K562 (cell line): ENCODE results near the gene NKX1-2. TPM values are rescaled to one million over a fixed set of nuclear protein-coding genes. Genes with fewer than 3 reads are reported as not detected.

Experiments
- ATAC-seq: fragments of 200-7000 bp; cut with Tn5 transposase; 3 replicates; pipeline ENCODE4 v1.9.1; 2020; ENCODE audit warnings: moderate library complexity
- BruUV-seq: library from RNA; stranded (reverse); fragments of 400-500 nt; replicated peaks from 2 replicates; lab custom pipeline; 2021; lab: Mats Ljungman, UMichigan
- CTCF ChIA-PET: fragments of 300-600 bp; formaldehyde crosslinking; extraction: SDS; loops from one replicate; lab custom pipeline; 2021; ENCODE audit warnings: low intra/inter-chr PET ratio; lab: Yijun Ruan, JAX
- POLR2A ChIA-PET: fragments of 300-600, 350-650 bp; sonication (Branson Sonifier 250); formaldehyde crosslinking; extraction: SDS; loops from one replicate; lab custom pipeline; 2021; ENCODE audit warnings: antibody characterized with exemption, inconsistent platforms; lab: Yijun Ruan, JAX
- DNase-seq, 4 experiments: peaks; one replicate each; pipeline versions ENCODE4 v3.0.0 to v3.0.0-alpha.2; 2011 to 2018; ENCODE audit warnings: low spot score in 3 of 4, mixed read lengths in 3 of 4; ENCODE audit errors: extremely low read depth in 1 of 4
- FAIRE-seq: peaks from 2 replicates; lab custom pipeline; 2011; peaks lifted over from hg19 to GRCh38; lab: Jason Lieb, UNC
- H2AFZ ChIP-seq: 2 replicates; pipeline ENCODE4 v1.6.0; 2011; ENCODE audit warnings: low read depth, low read length, control low read depth, inconsistent platforms
- H3K27ac ChIP-seq: fragments of 200-600 bp; 3 replicates; pipeline ENCODE4 v1.8.0; 2011; ENCODE audit warnings: low read depth, mild to moderate bottlenecking, control low read depth, inconsistent platforms, low read length, moderate library complexity, mixed read lengths; ENCODE audit errors: extremely low read depth
- H3K27me3 ChIP-seq, 2 experiments: fragments of 300-600 bp in 1 of 2; 2 replicates in 1 of 2; 3 replicates in 1 of 2; pipeline versions ENCODE4 v1.6.0 to v1.8.0; 2011; ENCODE audit warnings: inconsistent platforms in 2 of 2, low read length in 2 of 2, mild to moderate bottlenecking in 1 of 2, mixed read lengths in 1 of 2, moderate library complexity in 1 of 2; ENCODE audit not compliant: control insufficient read depth in 2 of 2, insufficient read depth in 2 of 2
- H3K36me3 ChIP-seq: fragments of 300-600 bp; 3 replicates; pipeline ENCODE4 v1.8.0; 2011; ENCODE audit warnings: mild to moderate bottlenecking, low read length, inconsistent platforms; ENCODE audit not compliant: control insufficient read depth, insufficient read depth
- H3K4me1 ChIP-seq, 2 experiments: fragments of 200-600 bp in 1 of 2; replicated peaks in 1 of 2; 2 replicates in 1 of 2; 3 replicates in 1 of 2; pipeline versions ENCODE4 v1.5.1 to v1.8.0; 2011; ENCODE audit warnings: inconsistent platforms in 2 of 2, low read length in 2 of 2, mild to moderate bottlenecking in 1 of 2, mixed read lengths in 1 of 2, moderate library complexity in 1 of 2; ENCODE audit not compliant: control insufficient read depth in 2 of 2, insufficient read depth in 2 of 2
- H3K4me2 ChIP-seq: 2 replicates; pipeline ENCODE4 v1.6.1; 2011; ENCODE audit warnings: low read length, control low read depth, inconsistent platforms, mixed read lengths; ENCODE audit not compliant: insufficient read depth
- H3K4me3 ChIP-seq: fragments of 200-600 bp; sonication (generic), shearing (Covaris generic); 2 replicates; pipeline ENCODE4 v1.5.1; 2016; ENCODE audit warnings: control low read depth, inconsistent platforms
- H3K79me2 ChIP-seq: fragments of 200-600 bp; 3 replicates; pipeline ENCODE4 v1.8.0; 2011; ENCODE audit warnings: low read length, inconsistent platforms; ENCODE audit not compliant: control insufficient read depth, insufficient read depth
- H3K9ac ChIP-seq, 2 experiments: 2 replicates each; pipeline versions ENCODE4 v1.6.0 to v1.6.1; 2011; ENCODE audit warnings: low read depth in 2 of 2, low read length in 2 of 2, control low read depth in 1 of 2, inconsistent platforms in 1 of 2, mild to moderate bottlenecking in 1 of 2, mixed read lengths in 1 of 2; ENCODE audit not compliant: insufficient read depth in 1 of 2
- H3K9me1 ChIP-seq: one replicate; pipeline ENCODE4 v1.6.0; 2011; ENCODE audit warnings: inconsistent platforms, mild to moderate bottlenecking, low read length, moderate library complexity; ENCODE audit not compliant: control insufficient read depth, insufficient read depth
- H3K9me3 ChIP-seq: replicated peaks from 2 replicates; pipeline ENCODE4 v1.5.1; 2011; ENCODE audit warnings: low read depth, low read length, inconsistent platforms; ENCODE audit not compliant: control insufficient read depth, insufficient read depth
- H4K20me1 ChIP-seq: replicated peaks from 2 replicates; pipeline ENCODE4 v1.6.1; 2011; ENCODE audit warnings: low read length, inconsistent platforms, mixed read lengths; ENCODE audit not compliant: control insufficient read depth, insufficient read depth
- C11orf30 ChIP-seq: fragments of 450-650 bp; IDR thresholded peaks from 2 replicates; pipeline ENCODE4 v1.6.1; 2016; ENCODE audit warnings: low read depth, mild to moderate bottlenecking
- HLTF ChIP-seq: fragments of 450-650 bp; IDR thresholded peaks from 2 replicates; pipeline ENCODE4 v1.6.1; 2016
- TEAD2 ChIP-seq: fragments of 450-650 bp; IDR thresholded peaks from 2 replicates; pipeline ENCODE4 v1.6.1; 2016; ENCODE audit warnings: missing genetic modification characterization, control low read depth, missing compliant biosample characterization
- ZNF551 ChIP-seq: fragments of 250-450 bp; sonication (Bioruptor Pico); IDR thresholded peaks from 2 replicates; pipeline ENCODE4 v1.5.0; 2021; ENCODE audit warnings: mild to moderate bottlenecking, moderate library complexity
- WGBS: fragments of 100-300 bp; shearing (Covaris generic); methylation state at CpG from one replicate; pipeline ENCODE4 v1.1.6; 2016; ENCODE audit warnings: low coverage, mixed read lengths; ENCODE audit not compliant: insufficient coverage; ENCODE audit errors: missing lambda C conversion rate; 5-methylcytosine and 5-hydroxymethylcytosine counted together
- in situ Hi-C: fragments of 300-500 bp; cut with MboI; formaldehyde crosslinking; loops from 4 replicates; pipeline ENCODE4 v1.15.0; 2018; ENCODE audit warnings: inconsistent platforms, mixed read lengths
- intact Hi-C: fragments of 100-400 bp; cut with micrococcal nuclease; formaldehyde crosslinking; loops from 2 replicates; pipeline ENCODE4 v1.14.2; 2022
- polyA plus RNA-seq, 8 experiments: library from polyadenylated mRNA; depleted of rRNA in 4 of 8; stranded (reverse) in 5 of 8; unstranded in 3 of 8; fragments of >200 nt; fragmentation: Nextera tagmentation in 2 of 8; fragmentation: Illumina TruSeq in 1 of 8; extraction: Ambion mirVana in 2 of 8; extraction: Trizol in 1 of 8; gene quantifications; 2 replicates each; pipeline versions ENCODE4 v1.2.1 to v1.2.3, GENCODE V29; 2011 to 2014; ENCODE audit warnings: inconsistent platforms in 1 of 8, missing spikeins in 1 of 8
- total RNA-seq, 7 experiments: library from RNA; depleted of rRNA in 6 of 7; stranded (reverse); fragments of >200 nt in 6 of 7; fragmentation: Illumina TruSeq in 2 of 7; extraction: Trizol in 2 of 7; gene quantifications; 2 replicates each; pipeline versions ENCODE4 v1.2.1 to v1.2.3, GENCODE V29; 2011 to 2021; ENCODE audit warnings: low replicate concordance in 1 of 7
- TF ChIP-seq, protein P1 (sequence below): fragments of 450-650 bp; IDR thresholded peaks from 2 replicates; pipeline ENCODE4 v1.6.1; 2016; ENCODE audit warnings: borderline replicate concordance
- TF ChIP-seq, protein P2 (sequence below): IDR thresholded peaks from 2 replicates; pipeline ENCODE4 v1.6.1; 2014; ENCODE audit warnings: antibody characterized with exemption

Gene NKX1-2
- total and polyA plus RNA-seq, 9 of the 15 experiments (the other 6 are each of a cell fraction or from before 2014, with no cell fraction given), result not detected

DNA sequence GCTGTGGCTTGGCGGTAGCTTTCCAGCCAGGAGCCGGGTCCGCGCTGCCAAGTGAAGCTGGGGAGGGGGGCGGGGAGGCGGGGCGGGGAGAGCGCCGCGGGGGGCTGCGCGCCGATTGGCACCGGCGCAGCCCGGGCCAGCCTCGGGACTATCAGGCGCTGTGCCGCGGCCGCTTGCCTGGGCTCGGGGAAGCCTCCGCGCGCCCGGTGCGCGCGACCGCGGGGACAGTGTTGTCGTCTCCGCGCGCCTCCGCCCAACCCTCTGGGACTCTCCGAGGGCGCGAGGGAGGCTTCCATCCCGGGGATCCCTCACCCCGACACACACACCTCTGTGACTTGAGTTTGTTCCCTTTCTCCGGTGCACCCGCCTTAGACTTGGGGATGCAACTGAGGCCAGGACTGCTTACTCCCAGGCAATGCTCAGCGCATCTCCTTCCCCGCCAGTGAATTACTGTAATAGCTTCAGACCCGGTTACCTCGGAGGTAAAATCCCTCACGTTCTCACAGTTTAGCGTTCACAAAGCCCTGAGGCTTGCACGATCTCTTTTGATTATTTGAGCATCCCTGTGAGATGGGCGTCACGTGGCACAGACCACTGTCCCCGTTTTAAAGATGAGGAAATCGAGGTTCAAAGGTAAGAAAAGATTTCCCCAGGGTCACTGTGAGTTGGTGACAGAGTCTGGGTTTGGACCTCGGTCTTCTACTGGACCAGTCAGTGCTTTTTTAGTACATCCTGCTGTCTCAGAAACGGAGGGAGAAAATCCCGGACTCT is at the start of gene NKX1-2 (continued):
- TF ChIP-seq, protein P1, sequence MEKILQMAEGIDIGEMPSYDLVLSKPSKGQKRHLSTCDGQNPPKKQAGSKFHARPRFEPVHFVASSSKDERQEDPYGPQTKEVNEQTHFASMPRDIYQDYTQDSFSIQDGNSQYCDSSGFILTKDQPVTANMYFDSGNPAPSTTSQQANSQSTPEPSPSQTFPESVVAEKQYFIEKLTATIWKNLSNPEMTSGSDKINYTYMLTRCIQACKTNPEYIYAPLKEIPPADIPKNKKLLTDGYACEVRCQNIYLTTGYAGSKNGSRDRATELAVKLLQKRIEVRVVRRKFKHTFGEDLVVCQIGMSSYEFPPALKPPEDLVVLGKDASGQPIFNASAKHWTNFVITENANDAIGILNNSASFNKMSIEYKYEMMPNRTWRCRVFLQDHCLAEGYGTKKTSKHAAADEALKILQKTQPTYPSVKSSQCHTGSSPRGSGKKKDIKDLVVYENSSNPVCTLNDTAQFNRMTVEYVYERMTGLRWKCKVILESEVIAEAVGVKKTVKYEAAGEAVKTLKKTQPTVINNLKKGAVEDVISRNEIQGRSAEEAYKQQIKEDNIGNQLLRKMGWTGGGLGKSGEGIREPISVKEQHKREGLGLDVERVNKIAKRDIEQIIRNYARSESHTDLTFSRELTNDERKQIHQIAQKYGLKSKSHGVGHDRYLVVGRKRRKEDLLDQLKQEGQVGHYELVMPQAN, result no peak
- TF ChIP-seq, protein P2, sequence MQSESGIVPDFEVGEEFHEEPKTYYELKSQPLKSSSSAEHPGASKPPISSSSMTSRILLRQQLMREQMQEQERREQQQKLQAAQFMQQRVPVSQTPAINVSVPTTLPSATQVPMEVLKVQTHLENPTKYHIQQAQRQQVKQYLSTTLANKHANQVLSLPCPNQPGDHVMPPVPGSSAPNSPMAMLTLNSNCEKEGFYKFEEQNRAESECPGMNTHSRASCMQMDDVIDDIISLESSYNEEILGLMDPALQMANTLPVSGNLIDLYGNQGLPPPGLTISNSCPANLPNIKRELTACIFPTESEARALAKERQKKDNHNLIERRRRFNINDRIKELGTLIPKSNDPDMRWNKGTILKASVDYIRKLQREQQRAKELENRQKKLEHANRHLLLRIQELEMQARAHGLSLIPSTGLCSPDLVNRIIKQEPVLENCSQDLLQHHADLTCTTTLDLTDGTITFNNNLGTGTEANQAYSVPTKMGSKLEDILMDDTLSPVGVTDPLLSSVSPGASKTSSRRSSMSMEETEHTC, result no peak

DNA sequence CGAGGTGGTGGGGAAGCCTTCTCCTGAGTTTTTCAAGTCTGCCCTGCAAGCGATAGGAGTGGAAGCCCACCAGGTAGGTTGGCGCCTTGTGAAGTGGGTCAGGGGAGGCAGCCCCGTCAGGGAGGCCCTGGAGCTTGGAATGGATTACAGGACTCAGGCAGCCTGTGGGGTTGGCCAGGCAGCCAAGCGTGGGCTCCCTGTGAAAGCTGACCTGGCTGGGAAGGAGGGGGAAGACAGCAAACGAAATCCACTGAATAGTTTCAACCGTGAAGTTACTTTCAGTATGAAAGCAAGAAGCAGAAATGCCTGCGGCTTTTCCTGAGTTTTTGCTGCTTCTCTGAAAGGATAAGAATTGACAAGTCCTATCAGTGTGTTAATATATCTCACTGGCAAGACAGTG is 48.2 kb upstream of the NKX1-2 start:
- no peak for TF ChIP-seq C11orf30
- no peak for TF ChIP-seq TEAD2 (tag)
- no peak for TF ChIP-seq HLTF
- TF ChIP-seq ZNF551, result no peak
- H3K27ac ChIP-seq, result no peak overlapping the region
- in situ Hi-C loops, result no loop called here
- H3K9me1 ChIP-seq, result no peaks in the 10 kb centered on the region
- FAIRE-seq, result no peak
- H3K79me2 ChIP-seq, result no peaks in the 10 kb centered on the region
- H3K27me3 ChIP-seq, result no peaks in the 10 kb centered on the region
- 20% methylated on average over 3 of the region's 8 CpGs for WGBS
- peaks cover 5% of the 10 kb centered on the region; the same call in 1 of the 2 replicates for H3K9me3 ChIP-seq
- no peak overlapping the region for H3K4me3 ChIP-seq
- no peak for DNase-seq
- CTCF ChIA-PET, result no interaction called here
- H3K4me1 ChIP-seq, result peaks cover 0 to 19% of the 10 kb centered on the region in 2 experiments; a peak in 3 of 5 replicates
- H4K20me1 ChIP-seq, result no peaks in the 10 kb centered on the region
- H3K9ac ChIP-seq, result no peak overlapping the region; a peak in 1 of 4 replicates
- H3K4me2 ChIP-seq, result no peak overlapping the region
- no peak overlapping the region for H2AFZ ChIP-seq
- POLR2A ChIA-PET, result no interaction called here
- no peak for ATAC-seq
- intact Hi-C loops, result no loop called here
- no TSS peak for BruUV-seq
- H3K36me3 ChIP-seq, result no peaks in the 10 kb centered on the region
